ENCODE results near the gene TENM4.
"Not testable (repeated sequence)": the region's sequence is repeated elsewhere in the genome, so short reads cannot be mapped to it uniquely, and the experiment has no call there.

Gene TENM4

DNA sequence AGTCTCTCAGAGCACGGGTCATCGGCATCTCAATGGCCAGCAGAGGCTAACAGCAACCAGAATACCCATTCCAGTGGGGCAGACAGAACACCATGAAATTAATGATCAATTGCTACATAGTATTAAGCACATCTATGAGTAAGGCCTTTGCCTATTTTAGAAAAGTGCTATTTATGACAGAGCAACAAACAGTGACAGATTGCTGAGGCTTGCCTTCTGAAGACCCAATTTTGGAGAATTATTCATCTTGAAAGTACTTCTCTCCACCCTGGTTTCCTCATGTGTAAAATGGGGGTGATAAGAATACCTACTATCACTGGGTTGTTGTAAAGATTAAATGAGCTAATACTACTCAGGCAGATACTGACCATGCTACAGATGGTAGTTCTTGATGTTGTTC, 232.7 kb downstream of the TENM4 start:
- no peak for DNase-seq (ENCODE audit: low spot score)

DNA sequence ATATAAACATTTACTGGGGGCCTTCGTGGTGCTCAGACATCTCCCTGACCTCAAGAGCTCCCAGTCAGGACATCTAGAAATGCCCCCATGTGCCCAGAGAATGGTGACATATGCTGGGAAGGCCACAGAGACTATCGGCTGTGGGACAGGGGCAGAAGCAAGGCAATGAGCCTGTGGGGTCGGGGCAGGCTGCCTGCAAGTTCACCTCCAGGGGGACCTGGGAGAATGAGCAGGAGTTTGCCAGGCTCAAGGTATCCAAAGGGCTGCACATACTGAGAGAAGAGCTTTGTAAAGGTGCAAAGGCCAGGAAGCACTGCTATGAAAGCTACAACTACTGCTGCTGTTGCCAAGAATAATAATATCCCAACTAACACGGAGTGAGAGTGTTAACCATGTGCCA, 233.9 kb downstream of the TENM4 start:
- no peak for DNase-seq (ENCODE audit: low spot score)

DNA sequence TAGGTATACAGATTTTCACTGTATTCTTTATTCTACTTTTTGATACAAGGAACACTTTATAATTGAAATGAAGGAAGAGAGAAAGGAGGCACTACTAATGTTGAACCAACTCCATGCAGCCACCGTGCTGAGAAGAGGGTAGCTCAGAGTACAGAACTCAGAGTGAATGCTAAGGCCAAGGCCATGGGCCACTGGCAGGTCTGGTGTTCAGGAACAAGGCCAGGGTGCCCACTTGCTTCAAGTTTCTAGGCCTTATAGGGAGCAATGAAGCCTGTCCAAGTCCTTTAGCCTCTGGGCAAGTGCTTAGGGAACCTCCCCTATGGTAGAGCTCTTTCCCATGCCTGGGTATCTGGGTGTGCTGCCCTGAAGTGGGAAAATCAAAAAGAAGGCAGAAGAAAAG, 235.0 kb downstream of the TENM4 start:
- no peak for DNase-seq (ENCODE audit: low spot score)

DNA sequence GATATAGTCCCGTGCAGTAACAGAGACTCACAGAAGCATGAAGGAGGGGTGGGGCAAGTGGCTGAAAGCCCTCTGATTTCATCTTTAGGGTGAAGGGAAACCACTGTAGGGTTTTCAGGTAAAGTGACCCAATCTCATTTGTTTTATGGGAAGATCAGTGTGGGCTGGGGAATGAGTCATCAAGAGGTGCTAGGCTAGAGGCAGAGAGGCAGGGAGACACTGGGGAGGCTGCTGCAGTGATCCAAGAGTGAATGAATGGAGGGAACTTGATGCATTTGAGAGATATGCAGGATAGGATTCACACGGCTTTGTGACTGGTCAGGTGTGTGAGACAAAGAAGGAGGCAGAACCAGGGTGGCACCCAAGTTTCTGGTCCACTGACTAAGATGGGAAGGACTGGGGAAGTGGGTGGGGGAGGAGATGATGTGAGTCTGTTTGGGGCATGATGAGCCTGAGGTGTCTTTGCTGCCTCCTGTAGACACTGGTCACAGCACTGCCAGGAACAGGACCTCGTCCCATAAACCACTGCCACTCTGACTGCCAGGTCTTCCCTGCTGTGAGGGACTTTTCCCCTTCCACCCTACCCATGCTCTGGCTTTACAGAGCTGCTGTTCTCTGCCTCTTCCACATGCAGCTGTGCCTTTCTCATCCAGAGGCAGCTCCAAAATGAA, 239.0 kb downstream of the TENM4 start:
- DNase-seq (ENCODE audit: low spot score): no peak

DNA sequence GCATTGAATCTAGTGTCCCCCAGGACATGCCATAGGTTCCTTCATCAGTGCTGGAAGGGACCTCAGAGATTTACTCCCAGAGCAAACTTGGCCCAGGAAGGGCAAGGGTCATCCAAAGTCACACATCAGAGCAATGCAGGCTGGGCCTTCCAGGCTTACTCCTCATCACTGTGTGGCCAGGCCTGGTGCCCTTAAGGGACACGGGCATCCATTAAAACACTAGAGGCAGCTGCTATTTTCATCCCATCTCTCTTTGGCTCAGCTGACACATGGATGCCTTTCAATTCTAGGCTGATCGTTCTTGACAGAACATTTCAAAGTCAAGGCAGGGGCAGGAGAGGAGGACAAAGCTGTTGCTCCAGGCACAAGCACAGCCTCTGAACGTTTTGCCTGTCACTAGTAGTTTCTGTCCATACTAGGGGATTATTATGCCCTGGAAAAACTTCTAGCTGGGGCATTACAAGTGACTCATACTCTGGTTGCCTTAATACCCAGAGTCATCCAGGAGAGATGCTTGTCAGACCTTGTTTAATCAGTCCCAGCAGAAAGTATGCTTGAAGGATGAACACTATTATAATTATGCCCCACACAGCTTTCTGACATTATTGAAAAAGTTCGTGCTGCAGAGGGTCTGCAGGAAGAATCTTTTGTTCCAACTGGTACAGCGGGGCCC, 240.3 kb downstream of the TENM4 start:
- DNase-seq (ENCODE audit: low spot score): no peak

DNA sequence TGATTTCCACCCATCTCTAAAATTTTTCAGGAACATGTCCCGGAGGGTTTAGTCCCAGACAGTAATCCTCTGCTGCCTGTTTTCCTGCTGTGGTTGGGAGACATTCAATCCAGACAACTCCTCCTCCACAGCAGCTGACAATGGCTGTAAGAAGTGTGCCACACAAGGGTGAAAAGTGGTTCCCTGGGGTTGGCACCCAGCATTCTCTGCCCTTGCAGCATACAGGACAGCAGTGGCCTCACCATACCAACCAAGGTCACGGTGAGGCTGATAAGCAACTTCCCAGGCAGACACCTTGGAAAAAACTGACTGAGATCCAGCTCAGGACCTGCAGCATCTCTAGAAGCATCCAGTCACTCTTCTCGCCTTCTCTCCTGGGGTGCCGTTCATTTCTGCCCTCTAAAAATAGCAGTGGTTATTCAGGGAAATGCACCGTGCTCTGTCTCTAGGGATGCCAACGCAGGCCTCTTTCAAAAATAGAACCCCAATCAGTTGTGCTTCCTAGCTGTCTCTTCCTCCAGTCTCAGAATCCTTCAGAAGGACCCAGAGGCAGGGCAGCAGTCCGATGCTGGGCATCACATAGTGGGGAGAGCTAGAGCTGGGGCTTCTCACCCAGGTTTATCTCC, 241.0 kb downstream of the TENM4 start:
- DNase-seq (ENCODE audit: low spot score): no peak

DNA sequence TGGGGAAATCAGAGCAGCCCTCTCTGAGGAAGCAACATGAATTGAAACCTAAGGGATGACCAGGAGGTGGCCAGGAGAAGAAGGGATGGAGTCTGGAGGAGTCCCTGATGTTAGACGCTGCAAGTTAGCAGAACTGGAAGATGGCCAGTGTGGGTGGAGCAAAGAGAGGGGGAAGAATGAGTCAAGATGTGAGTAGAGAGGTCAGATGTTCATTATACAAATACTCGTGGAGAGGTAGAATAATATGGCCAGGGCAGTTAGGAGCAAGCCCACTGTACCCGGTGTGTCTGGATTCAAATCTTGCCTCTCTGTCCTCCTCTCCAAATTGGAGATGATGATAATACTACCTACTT, 242.0 kb downstream of the TENM4 start:
- no peak for DNase-seq (ENCODE audit: low spot score)

DNA sequence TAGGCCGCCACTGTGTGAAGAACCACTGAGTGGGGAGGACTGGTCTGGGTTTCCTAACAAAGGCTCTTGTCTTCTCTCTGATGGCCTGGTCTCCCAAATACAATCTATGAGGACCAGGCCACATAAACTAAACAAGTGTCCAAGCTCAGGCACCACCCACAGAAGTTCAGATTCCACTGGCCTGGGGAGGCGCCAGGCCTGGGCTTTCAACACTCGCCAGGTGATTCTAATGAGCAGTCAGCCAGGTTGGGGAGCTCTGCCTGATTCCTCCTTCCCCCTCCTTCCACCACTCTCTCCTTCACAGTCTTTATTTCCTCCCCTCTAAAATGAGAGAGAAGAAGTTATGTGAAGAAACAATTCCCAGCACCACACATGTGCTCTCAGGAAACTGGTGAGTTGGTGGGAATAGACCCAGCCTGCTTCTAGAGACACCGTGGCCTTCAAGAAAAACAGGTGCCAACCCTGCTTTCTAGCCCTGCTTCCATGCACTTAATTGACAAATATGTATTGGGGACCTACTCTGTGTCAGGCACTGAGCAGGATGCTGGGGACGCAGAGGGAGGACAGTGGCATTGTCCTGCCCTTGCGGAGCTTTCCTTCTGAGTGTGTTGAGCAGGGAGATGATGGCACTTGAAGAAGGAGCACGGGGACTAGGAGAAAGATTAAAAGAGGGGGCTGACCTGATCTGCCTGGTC, 242.5 kb downstream of the TENM4 start:
- no peak for DNase-seq (ENCODE audit: low spot score)

DNA sequence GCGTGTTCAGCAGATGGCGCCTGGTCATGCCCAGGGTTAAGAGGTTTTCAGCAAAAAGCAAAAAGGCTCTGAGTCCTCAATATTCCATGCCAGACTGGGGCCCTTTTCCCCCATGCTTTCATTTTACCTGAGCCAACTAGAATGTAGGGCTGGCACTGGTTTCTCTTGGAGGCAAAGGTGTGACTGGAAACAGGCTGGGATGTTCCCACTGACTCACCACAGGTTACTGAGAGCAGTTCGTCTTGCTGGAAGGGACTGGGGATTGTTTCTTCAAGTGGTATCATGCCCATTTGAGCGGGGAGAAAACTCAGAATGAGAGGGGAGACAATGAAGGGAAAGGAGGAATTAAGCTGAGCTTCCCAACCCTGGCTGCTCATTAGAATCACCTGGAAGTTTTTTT, 243.9 kb downstream of the TENM4 start:
- DNase-seq (ENCODE audit: low spot score): no peak

DNA sequence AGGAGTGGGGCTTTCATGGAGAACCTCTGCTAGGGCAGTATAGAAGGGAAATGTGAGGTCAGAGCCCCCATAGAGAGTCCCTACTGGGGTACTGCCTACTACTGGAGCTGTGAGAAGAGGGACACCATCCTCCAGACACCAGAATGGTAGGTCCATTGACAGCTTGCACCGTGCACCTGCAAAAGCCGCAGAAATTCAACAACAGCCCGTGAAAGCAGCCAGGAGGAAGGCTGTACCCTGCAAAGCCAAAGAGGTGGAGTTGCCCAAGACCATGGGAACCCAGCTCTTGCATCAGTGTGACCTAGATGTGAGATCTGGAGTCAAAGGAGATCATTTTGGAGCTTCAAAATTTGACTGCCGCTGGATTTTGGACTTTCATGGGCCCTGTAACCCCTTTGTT, 245.6 kb downstream of the TENM4 start:
- no peak for DNase-seq (ENCODE audit: low spot score)

DNA sequence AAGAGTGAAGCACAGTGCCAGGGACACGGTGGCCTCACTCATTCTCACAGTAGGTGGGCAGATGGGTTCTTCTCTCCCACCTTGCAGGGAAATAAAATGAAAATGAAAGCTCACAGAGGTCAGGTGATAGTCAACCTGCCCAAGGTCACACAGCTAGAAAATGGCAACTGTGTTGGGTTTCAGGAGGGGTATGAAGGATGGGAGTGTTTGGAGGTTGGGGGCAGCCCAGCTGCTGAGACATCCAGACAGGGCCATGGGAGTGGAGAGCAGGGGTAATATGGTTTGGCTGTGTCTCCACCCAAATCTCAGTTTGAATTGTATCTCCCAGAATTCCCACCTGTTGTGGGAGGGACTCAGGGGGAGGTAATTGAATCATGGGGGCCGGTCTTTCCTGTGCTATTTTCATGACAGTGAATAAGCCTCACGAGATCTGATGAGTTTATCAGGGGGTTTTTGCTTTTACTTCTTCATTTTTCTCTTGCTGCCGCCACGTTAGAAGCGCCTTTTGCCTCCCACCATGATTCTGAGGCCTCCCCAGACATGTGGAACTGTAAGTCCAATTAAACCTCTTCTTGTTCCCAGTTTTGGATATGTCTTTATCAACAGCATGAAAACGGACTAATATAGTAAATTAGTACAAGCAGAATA, 247.0 kb downstream of the TENM4 start:
- no peak for DNase-seq (ENCODE audit: low spot score)

DNA sequence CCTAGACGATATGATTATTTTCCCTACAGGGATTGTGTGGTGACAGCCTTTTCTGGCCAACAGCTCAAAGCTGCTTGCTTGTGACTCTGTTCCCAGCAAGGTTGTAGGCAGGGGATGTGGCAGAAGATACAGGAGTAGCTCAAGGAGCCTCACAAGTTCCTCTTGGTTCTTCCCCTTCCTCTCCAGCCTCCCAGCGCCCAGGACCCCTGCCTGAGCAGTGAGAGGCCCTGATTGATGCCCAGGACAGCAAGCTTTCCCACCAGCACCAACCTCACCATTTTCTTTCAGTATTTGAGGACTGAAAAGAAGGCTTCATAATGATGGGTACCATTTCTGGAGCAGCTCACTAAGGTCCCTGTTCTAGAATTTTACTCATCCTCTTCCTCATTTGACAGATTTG, 248.0 kb downstream of the TENM4 start:
- no peak for DNase-seq (ENCODE audit: low spot score)

DNA sequence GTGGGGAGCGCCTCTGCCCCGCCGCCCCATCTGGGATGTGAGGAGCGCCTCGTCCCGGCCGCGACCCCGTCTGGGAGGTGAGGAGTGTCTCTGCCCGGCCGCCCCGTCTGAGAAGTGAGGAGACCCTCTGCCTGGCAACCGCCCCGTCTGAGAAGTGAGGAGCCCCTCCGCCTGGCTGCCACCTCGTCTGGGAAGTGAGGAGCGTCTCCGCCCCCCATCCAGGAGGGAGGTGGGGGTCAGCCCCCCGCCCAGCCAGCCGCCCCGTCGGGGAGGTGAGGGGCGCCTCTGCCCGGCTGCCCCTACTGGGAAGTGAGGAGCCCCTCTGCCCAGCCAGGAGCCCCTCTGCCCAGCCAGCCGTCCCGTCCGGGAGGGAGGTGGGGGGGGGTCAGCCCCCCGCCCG, 249.1 kb downstream of the TENM4 start:
- DNase-seq (ENCODE audit: low spot score): not testable (repeated sequence)

DNA sequence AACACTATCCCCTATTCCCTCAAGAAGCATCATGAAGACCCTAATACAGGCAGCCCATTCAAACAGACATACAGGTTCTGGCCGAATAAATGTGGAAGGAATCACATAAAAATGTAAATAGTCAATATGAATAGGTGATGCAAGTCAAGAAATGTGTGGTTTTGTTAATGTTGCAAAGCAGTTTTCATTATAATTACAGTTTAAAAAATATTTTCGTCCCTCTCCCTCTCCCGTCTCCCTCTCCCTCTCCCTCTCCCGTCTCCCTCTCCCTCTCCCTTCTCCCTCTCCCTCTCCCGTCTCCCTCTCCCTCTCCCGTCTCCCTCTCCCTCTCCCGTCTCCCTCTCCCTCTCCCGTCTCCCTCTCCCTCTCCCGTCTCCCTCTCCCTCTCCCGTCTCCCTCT, 250.3 kb downstream of the TENM4 start:
- DNase-seq (ENCODE audit: low spot score): not testable (repeated sequence)

DNA sequence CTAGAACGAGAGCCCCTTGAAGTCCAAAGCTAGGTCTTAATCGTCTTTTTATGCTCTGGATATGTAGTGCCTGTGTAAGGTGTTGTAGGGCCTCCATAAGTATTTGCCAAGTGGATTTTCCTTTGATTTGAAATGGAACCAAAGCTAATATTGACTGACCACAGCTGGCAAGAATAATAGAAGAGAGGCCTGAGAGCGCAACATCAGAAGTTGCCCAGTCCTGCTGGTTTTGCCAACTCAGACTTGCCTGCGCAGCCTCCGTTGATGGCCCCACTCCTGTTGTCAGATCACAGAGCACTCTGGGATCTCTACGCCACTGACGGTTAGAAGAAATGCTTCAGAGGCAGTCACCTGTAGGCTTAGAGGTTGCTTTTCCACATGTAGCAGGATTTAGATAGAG, 251.2 kb downstream of the TENM4 start:
- DNase-seq (ENCODE audit: low spot score): no peak

DNA sequence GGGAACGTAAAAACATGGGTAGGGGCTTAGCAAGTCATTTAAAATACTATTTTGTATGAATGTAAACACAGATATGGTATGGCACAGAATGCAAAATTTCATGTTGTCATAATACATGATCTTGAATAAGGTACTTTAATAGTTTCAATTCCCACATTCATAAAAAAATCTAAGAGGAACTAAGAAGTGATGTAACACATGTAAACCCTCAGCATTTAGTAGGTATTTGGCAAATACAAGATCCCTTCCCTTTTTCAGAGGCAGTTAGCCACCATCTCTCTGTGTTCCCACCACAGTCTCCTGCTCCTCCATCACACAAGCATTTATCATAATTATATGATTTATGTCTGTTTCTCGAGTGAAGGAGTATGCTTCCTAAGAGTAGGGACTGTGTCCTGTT, 251.8 kb downstream of the TENM4 start:
- no peak for DNase-seq (ENCODE audit: low spot score)

DNA sequence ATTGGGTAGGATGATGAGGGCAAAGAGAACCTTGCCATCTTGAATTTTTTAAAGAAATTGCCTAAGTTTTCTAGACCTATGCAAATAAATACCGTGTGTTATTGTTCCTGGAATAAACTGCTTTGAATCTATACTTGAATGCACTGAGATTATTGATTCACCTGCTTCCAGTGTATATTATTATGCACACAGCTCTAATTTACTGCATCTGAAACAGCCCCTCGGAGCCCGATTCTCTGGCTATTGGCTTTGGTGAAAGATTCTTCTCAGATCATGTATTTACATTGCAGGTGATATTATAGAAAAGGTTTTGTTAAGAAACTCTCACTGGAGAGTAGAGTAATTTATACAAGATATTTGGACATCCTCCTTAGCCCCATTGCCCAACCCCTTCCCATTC, 254.2 kb downstream of the TENM4 start:
- DNase-seq (ENCODE audit: low spot score): no peak

DNA sequence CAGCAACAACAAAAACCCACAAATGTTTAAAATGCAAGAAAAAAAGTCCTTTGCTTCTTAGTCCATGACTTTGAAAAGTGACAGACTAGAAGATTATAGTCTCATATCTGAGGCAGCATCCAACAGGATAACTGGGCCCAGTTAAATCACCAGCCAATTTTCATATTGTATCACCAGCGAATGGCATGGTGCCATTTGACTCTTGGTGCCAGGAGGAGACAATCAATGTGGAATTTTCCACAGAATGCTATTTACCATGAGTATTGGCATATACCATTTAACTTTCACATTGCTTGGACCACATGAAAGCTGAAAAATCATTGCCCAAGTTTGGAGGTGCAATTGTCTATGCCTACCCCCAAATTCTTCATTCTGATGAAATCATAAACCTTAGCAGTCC, 255.5 kb downstream of the TENM4 start:
- DNase-seq (ENCODE audit: low spot score): no peak

DNA sequence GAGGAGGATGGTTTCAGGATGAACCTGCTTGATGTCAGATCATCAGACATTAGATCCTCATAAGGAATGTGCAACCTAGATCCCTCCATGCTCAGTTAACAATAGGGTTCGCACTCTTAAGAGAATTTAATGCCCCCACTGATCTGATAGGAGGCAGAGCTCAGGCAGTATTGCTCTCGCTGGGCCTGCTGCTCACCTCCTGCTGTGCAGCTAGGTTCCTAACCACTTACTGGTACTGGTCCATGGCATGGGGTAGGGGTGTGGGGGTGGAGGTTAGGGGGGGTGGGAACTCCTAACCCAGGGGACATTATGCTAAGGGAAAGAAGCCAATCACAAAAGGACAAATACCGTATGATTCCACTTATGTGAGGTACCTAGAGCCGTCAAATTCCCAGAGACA, 256.5 kb downstream of the TENM4 start:
- no peak for DNase-seq (ENCODE audit: low spot score)

DNA sequence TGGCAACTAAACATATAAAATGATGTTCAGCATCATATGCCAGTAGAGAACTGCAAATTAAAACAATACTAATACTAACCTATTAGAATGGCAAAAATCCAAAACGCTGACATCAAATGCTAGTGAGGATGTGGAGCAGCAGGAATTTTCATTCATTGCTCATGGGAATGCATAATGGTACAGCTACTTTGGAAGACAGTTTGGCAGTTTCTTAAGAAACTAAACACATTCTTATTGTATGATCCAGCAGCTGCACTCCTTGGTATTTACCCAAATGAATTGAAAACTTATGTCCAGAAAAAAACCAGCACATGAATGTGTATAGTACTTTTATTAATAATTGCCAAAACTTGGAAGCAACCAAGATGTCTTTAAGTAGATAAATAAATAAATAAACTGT, 258.0 kb downstream of the TENM4 start:
- DNase-seq (ENCODE audit: low spot score): peak; percentile 55

DNA sequence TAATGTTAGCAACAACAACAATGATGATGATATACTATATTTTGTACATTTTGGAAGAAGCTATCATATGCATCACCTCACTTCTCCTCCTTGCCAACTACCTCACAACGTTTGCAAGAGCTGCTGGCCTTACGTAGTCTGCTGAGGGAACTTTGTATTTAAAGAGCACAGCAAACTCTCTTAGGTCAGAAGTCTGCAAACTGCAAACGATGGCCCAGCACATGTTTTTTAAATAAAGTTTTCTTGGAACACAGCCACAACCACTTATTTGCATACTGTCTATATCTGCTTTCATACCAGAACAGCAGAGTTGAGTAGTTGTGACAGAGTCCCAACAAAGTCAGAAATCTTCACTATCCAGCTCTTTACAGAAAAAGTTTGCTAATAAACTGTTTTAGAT, 261.7 kb downstream of the TENM4 start:
- DNase-seq (ENCODE audit: low spot score): no peak
